A549 (cell line): ENCODE measurements around the gene PRSS50. TPM values are rescaled to one million over a fixed set of nuclear protein-coding genes. Genes with fewer than 3 reads are reported as not detected.

Experiments used
- ATAC-seq, 2 experiments: fragments of 200-7000 bp in 1 of 2; fragments of >200 bp in 1 of 2; cut with Nextera tagmentation in 1 of 2; cut with Tn5 transposase in 1 of 2; 3 replicates each; pipeline versions ENCODE4 v1.8.0 to v1.9.1; 2018 to 2020; ENCODE audit warnings: mild to moderate bottlenecking in 1 of 2, moderate library complexity in 1 of 2
- CTCF ChIA-PET: fragments of 300-600 bp; sonication (Branson Sonifier 250); formaldehyde crosslinking; extraction: SDS; loops from one replicate; lab custom pipeline; 2021; ENCODE audit warnings: antibody characterized with exemption, inconsistent platforms; lab: Yijun Ruan, JAX
- POLR2A ChIA-PET: fragments of 350-600 bp; formaldehyde crosslinking; extraction: SDS; loops from one replicate; lab custom pipeline; 2021; ENCODE audit warnings: antibody characterized with exemption, inconsistent platforms; lab: Yijun Ruan, JAX
- DNase-seq, 2 experiments: peaks; one replicate each; pipeline versions ENCODE4 v3.0.0 to v3.0.0-alpha.2; 2011 to 2016; ENCODE audit warnings: low read depth in 1 of 2, low spot score in 1 of 2
- FAIRE-seq: peaks from 2 replicates; lab custom pipeline; 2011; peaks lifted over from hg19 to GRCh38; lab: Jason Lieb, UNC
- H3K27ac ChIP-seq, 2 experiments: fragments of >200 bp; sonication (Bioruptor Twin); formaldehyde crosslinking; 3 replicates each; pipeline ENCODE4 v1.5.1; 2016 to 2017
- H3K4me1 ChIP-seq: fragments of >200 bp; sonication (Bioruptor Twin); formaldehyde crosslinking; 3 replicates; pipeline ENCODE4 v1.6.1; 2016
- H3K4me2 ChIP-seq: fragments of >200 bp; sonication (Bioruptor Twin); formaldehyde crosslinking; 3 replicates; pipeline ENCODE4 v1.6.1; 2016
- H3K4me3 ChIP-seq: fragments of >200 bp; sonication (Bioruptor Twin); formaldehyde crosslinking; 3 replicates; pipeline ENCODE4 v1.5.1; 2016
- H3K9me3 ChIP-seq: fragments of >200 bp; sonication (Bioruptor Twin); formaldehyde crosslinking; 3 replicates; pipeline ENCODE4 v1.6.1; 2016
- BHLHE40 ChIP-seq: IDR thresholded peaks from 2 replicates; pipeline ENCODE4 v1.6.1; 2012; ENCODE audit warnings: low read depth, low read length, inconsistent platforms
- CHD2 ChIP-seq: fragments of 150-350 bp; IDR thresholded peaks from 2 replicates; pipeline ENCODE4 v1.6.1; 2014; ENCODE audit warnings: low read length; ENCODE audit not compliant: partially characterized antibody
- EHF ChIP-seq: fragments of 250-450 bp; sonication (Bioruptor Pico); IDR thresholded peaks from 2 replicates; pipeline ENCODE4 v1.5.0; 2020; ENCODE audit warnings: mild to moderate bottlenecking
- ESRRA ChIP-seq: fragments of 150-350 bp; IDR thresholded peaks from 2 replicates; pipeline ENCODE4 v1.6.1; 2014; ENCODE audit warnings: mild to moderate bottlenecking, low read length, borderline replicate concordance
- FOSL2 ChIP-seq, 2 experiments: fragments of 450-650 bp in 1 of 2; fragments of >200 bp in 1 of 2; sonication (Bioruptor Twin) in 1 of 2; formaldehyde crosslinking; IDR thresholded peaks; 2 replicates each; pipeline versions ENCODE4 v1.5.0 to v1.6.1; 2016 to 2020; ENCODE audit warnings: mild to moderate bottlenecking in 1 of 2, moderate library complexity in 1 of 2
- FOXS1 ChIP-seq: fragments of 250-450 bp; sonication (Bioruptor Pico); IDR thresholded peaks from 2 replicates; pipeline ENCODE4 v1.5.0; 2020; ENCODE audit warnings: mild to moderate bottlenecking, moderate library complexity
- GATA3 ChIP-seq: IDR thresholded peaks from 2 replicates; pipeline ENCODE4 v1.6.1; 2012; ENCODE audit warnings: borderline replicate concordance
- HDAC2 ChIP-seq: fragments of 200-600 bp; sonication (generic); IDR thresholded peaks from 2 replicates; pipeline ENCODE4 v1.6.1; 2016
- HEYL ChIP-seq: fragments of 250-450 bp; sonication (Bioruptor Pico); IDR thresholded peaks from 2 replicates; pipeline ENCODE4 v1.8.0; 2021; ENCODE audit warnings: mild to moderate bottlenecking, moderate library complexity
- HOXB13 ChIP-seq: fragments of 250-450 bp; sonication (Bioruptor Pico); IDR thresholded peaks from 2 replicates; pipeline ENCODE4 v1.5.0; 2020; ENCODE audit warnings: low read depth, mild to moderate bottlenecking, moderate library complexity
- KDM5A ChIP-seq: fragments of 200-600 bp; sonication (generic); IDR thresholded peaks from 2 replicates; pipeline ENCODE4 v1.6.1; 2016; ENCODE audit warnings: antibody characterized with exemption, mild to moderate bottlenecking
- MAX ChIP-seq: IDR thresholded peaks from 2 replicates; pipeline ENCODE4 v1.6.1; 2012
- MAZ ChIP-seq: fragments of 150-350 bp; IDR thresholded peaks from 2 replicates; pipeline ENCODE4 v1.6.1; 2014; ENCODE audit warnings: antibody characterized with exemption, low read depth, low read length, borderline replicate concordance
- NFE2L2 ChIP-seq: fragments of 150-350 bp; conservative IDR thresholded peaks from 2 replicates; pipeline ENCODE4 v1.6.1; 2014; ENCODE audit warnings: low read length
- NR3C1 ChIP-seq: fragments of >200 bp; sonication (Bioruptor Twin); formaldehyde crosslinking; IDR thresholded peaks from 3 replicates; pipeline ENCODE4 v1.6.1; 2017
- PBX3 ChIP-seq: IDR thresholded peaks from 2 replicates; pipeline ENCODE4 v1.6.1; 2012
- POLR2A ChIP-seq: IDR thresholded peaks from 2 replicates; pipeline ENCODE4 v1.6.1; 2012; ENCODE audit warnings: mild to moderate bottlenecking, low read length
- RAD21 ChIP-seq, 2 experiments: fragments of >200 bp in 1 of 2; sonication (Bioruptor Twin) in 1 of 2; formaldehyde crosslinking in 1 of 2; IDR thresholded peaks in 1 of 2; conservative IDR thresholded peaks in 1 of 2; 2 replicates in 1 of 2; 3 replicates in 1 of 2; pipeline ENCODE4 v1.6.1; 2012 to 2018; ENCODE audit warnings: inconsistent platforms in 1 of 2
- RFX5 ChIP-seq: fragments of 450-650 bp; IDR thresholded peaks from 2 replicates; pipeline ENCODE4 v1.7.1; 2014; ENCODE audit warnings: antibody characterized with exemption, mild to moderate bottlenecking, moderate library complexity
- RNF2 ChIP-seq: fragments of 200-600 bp; sonication (generic); IDR thresholded peaks from 2 replicates; pipeline ENCODE4 v1.6.1; 2016; ENCODE audit warnings: low read depth, mild to moderate bottlenecking, antibody characterized with exemption, moderate library complexity, borderline replicate concordance
- ZNF302 ChIP-seq: fragments of 250-450 bp; sonication (Bioruptor Pico); IDR thresholded peaks from 2 replicates; pipeline ENCODE4 v1.9.0; 2021; ENCODE audit warnings: inconsistent platforms, mild to moderate bottlenecking, moderate library complexity
- ZSCAN20 ChIP-seq: fragments of 250-450 bp; sonication (Bioruptor Pico); IDR thresholded peaks from 2 replicates; pipeline ENCODE4 v1.8.0; 2022; ENCODE audit warnings: mild to moderate bottlenecking, moderate library complexity
- WGBS: methylation state at CpG from one replicate; pipeline ENCODE4 v1.1.6; 2017; ENCODE audit errors: missing lambda C conversion rate; 5-methylcytosine and 5-hydroxymethylcytosine counted together
- polyA plus RNA-seq, 4 experiments: library from polyadenylated mRNA; depleted of rRNA in 3 of 4; stranded (reverse); fragments of >200 nt; fragmentation: RNase III in 1 of 4; extraction: RNeasy Plus Mini Kit Qiagen cat#74134 plus additional on column Dnase treatment in 1 of 4; gene quantifications; 2 replicates in 3 of 4; 3 replicates in 1 of 4; pipeline ENCODE4 v1.2.3, GENCODE V29; 2011 to 2017
- TF ChIP-seq, protein P1 (sequence below): fragments of 200-600 bp; sonication (generic); IDR thresholded peaks from 2 replicates; pipeline ENCODE4 v1.6.1; 2016; ENCODE audit warnings: antibody characterized with exemption, mild to moderate bottlenecking, moderate library complexity
- TF ChIP-seq, protein P2 (sequence below): fragments of >200 bp; sonication (Bioruptor Twin); formaldehyde crosslinking; IDR thresholded peaks from 3 replicates; pipeline ENCODE4 v1.5.1; 2016
- TF ChIP-seq, protein P3 (sequence below): fragments of >200 bp; sonication (Bioruptor Twin); formaldehyde crosslinking; IDR thresholded peaks from 3 replicates; pipeline ENCODE4 v1.6.1; 2016
- TF ChIP-seq, protein P4 (sequence below): fragments of 250-450 bp; sonication (Bioruptor Pico); IDR thresholded peaks from 2 replicates; pipeline ENCODE4 v1.5.0; 2021; ENCODE audit warnings: mild to moderate bottlenecking, moderate library complexity, borderline replicate concordance

PRSS50 gene
- polyA plus RNA-seq, 2 of the 4 experiments (the other 2 are of a cell fraction) = not detected

- POLR2A ChIA-PET = no interaction called here
- 80% methylated on average over 5 of the region's 5 CpGs for WGBS
- CTCF ChIA-PET = no interaction called here
These were observed 38.0 kb downstream of the PRSS50 start for GRCh38 chr3:46679681-46680080.

GRCh38 chr3:46678280-46678679 is 39.4 kb downstream of the PRSS50 start:
- FAIRE-seq = no peak
- no peak overlapping the region for H3K4me2 ChIP-seq
- no peaks in the 10 kb centered on the region for H3K9me3 ChIP-seq
- WGBS = 20% methylated on average over 1 of the region's 6 CpGs
- no peak for ATAC-seq
- CTCF ChIA-PET = no interaction called here
- H3K4me1 ChIP-seq = no peaks in the 10 kb centered on the region
- DNase-seq = no peak
- POLR2A ChIA-PET = no interaction called here
- H3K27ac ChIP-seq = no peak overlapping the region
- H3K4me3 ChIP-seq = no peak overlapping the region
- no peak for TF ChIP-seq FOSL2 (IDR thresholded peaks at IDR 0.05)
- no peak for TF ChIP-seq FOSL2 (CRISPR knock-in tag; IDR thresholded peaks at IDR 0.05)
- TF ChIP-seq RNF2 = no peak
- TF ChIP-seq PBX3 = no peak
- TF ChIP-seq ZSCAN20 (CRISPR knock-in tag) = no peak
- no peak for TF ChIP-seq MAZ
- TF ChIP-seq HOXB13 = no peak
- TF ChIP-seq FOXS1 (CRISPR knock-in tag) = no peak
- TF ChIP-seq BHLHE40 = no peak
- TF ChIP-seq, protein P1, sequence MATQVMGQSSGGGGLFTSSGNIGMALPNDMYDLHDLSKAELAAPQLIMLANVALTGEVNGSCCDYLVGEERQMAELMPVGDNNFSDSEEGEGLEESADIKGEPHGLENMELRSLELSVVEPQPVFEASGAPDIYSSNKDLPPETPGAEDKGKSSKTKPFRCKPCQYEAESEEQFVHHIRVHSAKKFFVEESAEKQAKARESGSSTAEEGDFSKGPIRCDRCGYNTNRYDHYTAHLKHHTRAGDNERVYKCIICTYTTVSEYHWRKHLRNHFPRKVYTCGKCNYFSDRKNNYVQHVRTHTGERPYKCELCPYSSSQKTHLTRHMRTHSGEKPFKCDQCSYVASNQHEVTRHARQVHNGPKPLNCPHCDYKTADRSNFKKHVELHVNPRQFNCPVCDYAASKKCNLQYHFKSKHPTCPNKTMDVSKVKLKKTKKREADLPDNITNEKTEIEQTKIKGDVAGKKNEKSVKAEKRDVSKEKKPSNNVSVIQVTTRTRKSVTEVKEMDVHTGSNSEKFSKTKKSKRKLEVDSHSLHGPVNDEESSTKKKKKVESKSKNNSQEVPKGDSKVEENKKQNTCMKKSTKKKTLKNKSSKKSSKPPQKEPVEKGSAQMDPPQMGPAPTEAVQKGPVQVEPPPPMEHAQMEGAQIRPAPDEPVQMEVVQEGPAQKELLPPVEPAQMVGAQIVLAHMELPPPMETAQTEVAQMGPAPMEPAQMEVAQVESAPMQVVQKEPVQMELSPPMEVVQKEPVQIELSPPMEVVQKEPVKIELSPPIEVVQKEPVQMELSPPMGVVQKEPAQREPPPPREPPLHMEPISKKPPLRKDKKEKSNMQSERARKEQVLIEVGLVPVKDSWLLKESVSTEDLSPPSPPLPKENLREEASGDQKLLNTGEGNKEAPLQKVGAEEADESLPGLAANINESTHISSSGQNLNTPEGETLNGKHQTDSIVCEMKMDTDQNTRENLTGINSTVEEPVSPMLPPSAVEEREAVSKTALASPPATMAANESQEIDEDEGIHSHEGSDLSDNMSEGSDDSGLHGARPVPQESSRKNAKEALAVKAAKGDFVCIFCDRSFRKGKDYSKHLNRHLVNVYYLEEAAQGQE = no peak
- TF ChIP-seq, protein P2, sequence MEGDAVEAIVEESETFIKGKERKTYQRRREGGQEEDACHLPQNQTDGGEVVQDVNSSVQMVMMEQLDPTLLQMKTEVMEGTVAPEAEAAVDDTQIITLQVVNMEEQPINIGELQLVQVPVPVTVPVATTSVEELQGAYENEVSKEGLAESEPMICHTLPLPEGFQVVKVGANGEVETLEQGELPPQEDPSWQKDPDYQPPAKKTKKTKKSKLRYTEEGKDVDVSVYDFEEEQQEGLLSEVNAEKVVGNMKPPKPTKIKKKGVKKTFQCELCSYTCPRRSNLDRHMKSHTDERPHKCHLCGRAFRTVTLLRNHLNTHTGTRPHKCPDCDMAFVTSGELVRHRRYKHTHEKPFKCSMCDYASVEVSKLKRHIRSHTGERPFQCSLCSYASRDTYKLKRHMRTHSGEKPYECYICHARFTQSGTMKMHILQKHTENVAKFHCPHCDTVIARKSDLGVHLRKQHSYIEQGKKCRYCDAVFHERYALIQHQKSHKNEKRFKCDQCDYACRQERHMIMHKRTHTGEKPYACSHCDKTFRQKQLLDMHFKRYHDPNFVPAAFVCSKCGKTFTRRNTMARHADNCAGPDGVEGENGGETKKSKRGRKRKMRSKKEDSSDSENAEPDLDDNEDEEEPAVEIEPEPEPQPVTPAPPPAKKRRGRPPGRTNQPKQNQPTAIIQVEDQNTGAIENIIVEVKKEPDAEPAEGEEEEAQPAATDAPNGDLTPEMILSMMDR = no peak
- no peak for TF ChIP-seq RFX5

More at GRCh38 chr3:46679681-46680080, 38.0 kb downstream of the PRSS50 start:
- ATAC-seq (no peak), FAIRE-seq (no peak), DNase-seq (no peak)
- no peak overlapping the region for H3K27ac ChIP-seq
- H3K4me1 ChIP-seq = no peaks in the 10 kb centered on the region
- no peak for TF ChIP-seq FOXS1 (CRISPR knock-in tag)
- TF ChIP-seq MAX = no peak
- no peak for TF ChIP-seq POLR2A
- no peak for TF ChIP-seq RAD21 (conservative IDR thresholded peaks at IDR 0.05 in 1 of 2, IDR thresholded peaks at IDR 0.05 in 1 of 2)
- no peak for TF ChIP-seq ESRRA
- TF ChIP-seq EHF (CRISPR knock-in tag) = no peak
- TF ChIP-seq HEYL (CRISPR knock-in tag) = no peak
- TF ChIP-seq ZNF302 (CRISPR knock-in tag) = no peak
- TF ChIP-seq GATA3 = no peak
- no peak for TF ChIP-seq KDM5A
- TF ChIP-seq, protein P3, sequence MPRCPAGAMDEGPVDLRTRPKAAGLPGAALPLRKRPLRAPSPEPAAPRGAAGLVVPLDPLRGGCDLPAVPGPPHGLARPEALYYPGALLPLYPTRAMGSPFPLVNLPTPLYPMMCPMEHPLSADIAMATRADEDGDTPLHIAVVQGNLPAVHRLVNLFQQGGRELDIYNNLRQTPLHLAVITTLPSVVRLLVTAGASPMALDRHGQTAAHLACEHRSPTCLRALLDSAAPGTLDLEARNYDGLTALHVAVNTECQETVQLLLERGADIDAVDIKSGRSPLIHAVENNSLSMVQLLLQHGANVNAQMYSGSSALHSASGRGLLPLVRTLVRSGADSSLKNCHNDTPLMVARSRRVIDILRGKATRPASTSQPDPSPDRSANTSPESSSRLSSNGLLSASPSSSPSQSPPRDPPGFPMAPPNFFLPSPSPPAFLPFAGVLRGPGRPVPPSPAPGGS = no peak
- no peak for TF ChIP-seq RFX5
- no peak for TF ChIP-seq CHD2
- no peak for TF ChIP-seq FOSL2 (IDR thresholded peaks at IDR 0.05)
- TF ChIP-seq FOSL2 (CRISPR knock-in tag; IDR thresholded peaks at IDR 0.05) = no peak
- no peak for TF ChIP-seq NR3C1
- TF ChIP-seq, protein P4, sequence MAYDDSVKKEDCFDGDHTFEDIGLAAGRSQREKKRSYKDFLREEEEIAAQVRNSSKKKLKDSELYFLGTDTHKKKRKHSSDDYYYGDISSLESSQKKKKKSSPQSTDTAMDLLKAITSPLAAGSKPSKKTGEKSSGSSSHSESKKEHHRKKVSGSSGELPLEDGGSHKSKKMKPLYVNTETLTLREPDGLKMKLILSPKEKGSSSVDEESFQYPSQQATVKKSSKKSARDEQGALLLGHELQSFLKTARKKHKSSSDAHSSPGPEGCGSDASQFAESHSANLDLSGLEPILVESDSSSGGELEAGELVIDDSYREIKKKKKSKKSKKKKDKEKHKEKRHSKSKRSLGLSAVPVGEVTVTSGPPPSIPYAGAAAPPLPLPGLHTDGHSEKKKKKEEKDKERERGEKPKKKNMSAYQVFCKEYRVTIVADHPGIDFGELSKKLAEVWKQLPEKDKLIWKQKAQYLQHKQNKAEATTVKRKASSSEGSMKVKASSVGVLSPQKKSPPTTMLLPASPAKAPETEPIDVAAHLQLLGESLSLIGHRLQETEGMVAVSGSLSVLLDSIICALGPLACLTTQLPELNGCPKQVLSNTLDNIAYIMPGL (CRISPR knock-in tag) = no peak
- TF ChIP-seq NFE2L2 = no peak
- TF ChIP-seq, protein P2 = no peak
- TF ChIP-seq HDAC2 = no peak
- no peak overlapping the region for H3K4me3 ChIP-seq
- H3K9me3 ChIP-seq = no peaks in the 10 kb centered on the region
- no peak overlapping the region for H3K4me2 ChIP-seq
